HG03175 (cell line): ENCODE results near the gene CARD11.
A peak's percentile ranks its signal among the peaks of the same experiment; 100 is the strongest.
"Not testable (repeated sequence)": the region's sequence is repeated elsewhere in the genome, so short reads cannot be mapped to it uniquely, and the experiment has no call there.

Source experiments
- ATAC-seq: cut with Tn5 transposase; IDR thresholded peaks from one replicate; pipeline ENCODE4 v1.9.1; 2021; ENCODE audit warnings: mild to moderate bottlenecking, moderate library complexity; ENCODE audit not compliant: unreplicated experiment

CARD11 gene

GRCh38 chr7:3065724-3066143 is 22.1 kb upstream of the CARD11 start:
- peak; percentile 38 for ATAC-seq

- ATAC-seq = no peak
Measured at GRCh38 chr7:3064067-3064466, 20.4 kb upstream of the CARD11 start.

- peak; percentile 89 for ATAC-seq
Measured at GRCh38 chr7:3063016-3063753, 19.5 kb upstream of the CARD11 start.

- ATAC-seq = no peak
Measured at GRCh38 chr7:3057066-3057420, 13.4 kb upstream of the CARD11 start.

GRCh38 chr7:3056234-3057065 is 12.8 kb upstream of the CARD11 start:
- no peak for ATAC-seq

GRCh38 chr7:3055626-3056025 is 12.0 kb upstream of the CARD11 start:
- ATAC-seq = no peak

- peak; percentile 65 for ATAC-seq
Measured at GRCh38 chr7:3042861-3043489, 692 bp downstream of the CARD11 start.

GRCh38 chr7:3041986-3042675 is 1.5 kb downstream of the CARD11 start:
- no peak for ATAC-seq

- ATAC-seq = no peak
Measured at GRCh38 chr7:3039787-3040186, 3.9 kb downstream of the CARD11 start.

GRCh38 chr7:3038011-3038410 is 5.7 kb downstream of the CARD11 start:
- ATAC-seq = not testable (repeated sequence)

GRCh38 chr7:3037259-3037658 is 6.4 kb downstream of the CARD11 start:
- ATAC-seq = no peak

GRCh38 chr7:3034591-3035150 is 9.0 kb downstream of the CARD11 start:
- no peak for ATAC-seq

GRCh38 chr7:3033581-3033980 is 10.1 kb downstream of the CARD11 start:
- no peak for ATAC-seq

GRCh38 chr7:3033136-3033535 is 10.5 kb downstream of the CARD11 start:
- no peak for ATAC-seq

GRCh38 chr7:3032256-3032655 is 11.4 kb downstream of the CARD11 start:
- ATAC-seq = no peak

- ATAC-seq = no peak
Measured at GRCh38 chr7:3029138-3029537, 14.5 kb downstream of the CARD11 start.

- ATAC-seq = no peak
Measured at GRCh38 chr7:3028758-3029093, 14.9 kb downstream of the CARD11 start.

- ATAC-seq = no peak
Measured at GRCh38 chr7:3028071-3028757, 15.5 kb downstream of the CARD11 start.

GRCh38 chr7:3027005-3027845 is 16.4 kb downstream of the CARD11 start:
- ATAC-seq = no peak

GRCh38 chr7:3025616-3026015 is 18.1 kb downstream of the CARD11 start:
- no peak for ATAC-seq
